Effector memory CD4-positive, alpha-beta T cell (primary cell): ENCODE data around the gene MYDGF.

Experiments
- DNase-seq, 3 donors: peaks; one replicate each; pipeline ENCODE4 v3.0.0-alpha.2; 2020
- H3K27ac ChIP-seq: 2 replicates; pipeline ENCODE4 v1.7.0; 2013; ENCODE audit warnings: mild to moderate bottlenecking, low read length, moderate library complexity; ENCODE audit not compliant: insufficient read depth, poor library complexity, severe bottlenecking
- H3K27me3 ChIP-seq: replicated peaks from 2 replicates; pipeline ENCODE4 v1.7.0; 2013; ENCODE audit warnings: mild to moderate bottlenecking, low read length; ENCODE audit not compliant: insufficient read depth, control insufficient read depth, poor library complexity, severe bottlenecking
- H3K36me3 ChIP-seq: 2 replicates; pipeline ENCODE4 v1.7.0; 2013; ENCODE audit warnings: mild to moderate bottlenecking, low read length, moderate library complexity; ENCODE audit not compliant: control insufficient read depth, insufficient read depth
- H3K4me1 ChIP-seq: 2 replicates; pipeline ENCODE4 v1.7.0; 2013; ENCODE audit warnings: low read length, mild to moderate bottlenecking; ENCODE audit not compliant: control insufficient read depth, insufficient read depth, poor library complexity, severe bottlenecking
- H3K4me3 ChIP-seq: 2 replicates; pipeline ENCODE4 v1.7.0; 2013; ENCODE audit warnings: low read length, low read depth, mild to moderate bottlenecking; ENCODE audit not compliant: insufficient read depth, poor library complexity, severe bottlenecking
- H3K9me3 ChIP-seq: 2 replicates; pipeline ENCODE4 v1.7.0; 2013; ENCODE audit warnings: mild to moderate bottlenecking, low read length, moderate library complexity; ENCODE audit not compliant: control insufficient read depth

MYDGF gene

DNA sequence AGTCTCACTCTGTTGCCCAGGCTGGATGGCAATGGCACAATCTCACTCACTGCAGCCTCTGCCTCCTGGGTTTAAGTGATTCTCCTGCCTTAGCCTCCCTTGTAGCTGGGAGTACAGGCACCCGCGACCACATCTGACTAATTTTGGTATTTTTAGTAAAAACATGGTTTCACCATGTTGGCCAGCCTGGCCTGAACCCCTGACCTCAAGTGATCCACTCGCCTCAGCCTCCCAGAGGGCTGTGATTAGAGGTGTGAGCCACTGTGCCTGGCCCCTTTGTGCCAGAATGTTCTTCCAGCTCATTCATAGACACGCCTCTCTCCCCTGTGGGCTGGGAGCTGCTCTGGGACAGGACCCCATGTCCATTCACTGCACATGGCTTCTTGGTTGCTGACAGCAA, 9.1 kb downstream of the MYDGF start:
- Histone ChIP-seq H3K4me3 (no peak overlapping the region), H3K27me3 (no peaks in the 10 kb centered on the region), H3K27ac (no peak overlapping the region), H3K9me3 (no peaks in the 10 kb centered on the region), H3K36me3 (peaks cover 62% of the 10 kb centered on the region), H3K4me1 (no peaks in the 10 kb centered on the region)
- no peak for DNase-seq

DNA sequence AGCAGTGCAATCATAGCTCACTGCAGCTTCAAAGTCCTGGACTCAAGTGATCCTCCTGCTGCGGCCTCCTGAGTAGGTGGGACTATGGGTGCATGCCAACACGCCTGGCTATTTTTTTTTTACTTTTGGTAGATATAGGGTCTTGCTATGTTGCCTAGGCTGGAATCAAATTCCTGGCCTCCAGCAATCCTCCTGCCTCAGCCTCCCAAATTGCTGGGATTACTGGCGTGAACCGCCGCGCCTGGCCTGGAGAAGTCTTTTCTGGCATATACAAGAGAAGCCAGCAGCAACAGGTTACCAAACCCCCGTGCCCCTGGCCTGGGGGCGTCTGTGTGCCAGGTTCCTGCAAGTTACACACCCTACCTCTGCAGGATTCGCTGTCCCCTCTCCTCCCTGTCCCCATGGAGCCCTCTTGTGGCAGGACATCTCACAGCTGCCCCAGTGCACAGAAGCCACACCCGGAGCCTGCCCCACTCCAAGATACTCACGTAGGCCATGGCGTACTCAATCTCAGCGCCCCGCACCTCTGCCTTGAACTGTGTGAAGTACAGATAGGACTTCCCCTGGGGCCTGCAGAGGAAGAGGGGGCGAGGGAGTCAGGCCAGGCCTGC, 9.9 kb downstream of the MYDGF start:
- no peaks in the 10 kb centered on the region for H3K4me1 ChIP-seq
- no peaks in the 10 kb centered on the region for H3K27me3 ChIP-seq
- no peak for DNase-seq
- H3K4me3 ChIP-seq, result no peak overlapping the region
- H3K36me3 ChIP-seq, result peaks cover 62% of the 10 kb centered on the region
- H3K9me3 ChIP-seq, result no peaks in the 10 kb centered on the region
- H3K27ac ChIP-seq, result no peak overlapping the region

DNA sequence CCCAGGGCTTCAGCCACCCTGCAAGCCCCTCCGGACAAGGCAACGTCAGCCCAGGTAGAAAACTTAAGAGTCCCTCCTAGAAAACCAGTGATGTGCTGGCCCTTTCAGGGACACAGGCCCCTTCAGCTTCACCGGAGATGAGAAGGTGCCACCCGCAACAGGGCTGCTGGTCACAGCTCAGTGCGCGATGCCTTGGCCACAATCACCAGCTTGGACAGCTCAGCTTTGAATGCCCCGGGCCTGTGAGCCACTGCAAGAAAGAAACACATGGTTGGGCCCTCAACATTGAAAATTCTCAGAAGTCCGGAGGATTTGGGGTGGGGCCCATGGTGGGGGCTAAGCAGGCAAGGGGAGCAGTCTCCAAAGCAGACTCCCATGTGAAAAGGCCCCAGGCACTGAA, 12.3 kb downstream of the MYDGF start:
- H3K9me3 ChIP-seq, result no peaks in the 10 kb centered on the region
- H3K27ac ChIP-seq, result no peak overlapping the region
- DNase-seq, result no peak
- peaks cover 47% of the 10 kb centered on the region for H3K36me3 ChIP-seq
- no peaks in the 10 kb centered on the region for H3K4me1 ChIP-seq
- H3K4me3 ChIP-seq, result no peak overlapping the region
- no peaks in the 10 kb centered on the region for H3K27me3 ChIP-seq

DNA sequence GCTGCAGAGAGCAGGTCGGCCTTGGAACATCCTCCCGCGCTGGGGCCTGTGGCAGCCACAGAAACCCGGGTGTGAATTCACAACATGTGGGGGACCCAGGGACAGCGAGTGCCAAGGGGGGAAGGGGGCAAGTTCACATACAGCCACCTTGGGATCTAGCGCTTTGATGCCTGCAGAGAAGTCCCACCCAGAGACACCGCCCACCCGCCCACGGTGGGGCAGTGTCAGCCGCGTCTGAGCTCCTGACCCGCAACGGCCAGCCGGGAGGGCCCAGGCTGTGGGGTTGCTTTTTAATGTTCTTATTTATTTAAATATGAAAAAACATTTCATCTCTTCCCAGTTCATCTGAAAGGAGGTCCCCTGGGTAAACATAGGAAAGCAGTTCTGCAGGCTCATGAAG, 12.9 kb downstream of the MYDGF start:
- Histone ChIP-seq H3K27me3 (no peaks in the 10 kb centered on the region), H3K4me3 (no peak overlapping the region), H3K36me3 (peaks cover 42% of the 10 kb centered on the region), H3K4me1 (no peaks in the 10 kb centered on the region), H3K9me3 (no peaks in the 10 kb centered on the region), H3K27ac (no peak overlapping the region)
- no peak for DNase-seq

DNA sequence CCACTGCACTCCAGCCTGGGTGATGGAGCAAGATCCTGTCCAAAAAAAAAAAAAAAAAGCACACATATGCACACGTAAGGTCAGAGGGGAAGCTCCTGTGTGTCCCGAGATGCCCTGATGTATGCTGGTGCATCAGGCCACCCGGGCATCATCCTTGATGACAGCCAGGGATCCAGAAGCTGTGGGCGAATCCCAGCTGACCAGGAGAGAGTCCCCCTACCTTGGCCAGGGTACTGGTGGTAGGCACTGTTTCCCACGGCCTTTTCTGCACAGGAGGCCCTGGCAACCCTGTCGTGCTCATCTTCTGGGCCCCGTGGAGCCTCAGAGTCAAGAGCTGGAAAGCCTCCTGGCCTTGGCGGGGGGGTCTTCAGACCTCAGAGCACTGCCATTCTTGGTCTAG, 14.0 kb downstream of the MYDGF start:
- Histone ChIP-seq H3K36me3 (peaks cover 39% of the 10 kb centered on the region), H3K27ac (no peak overlapping the region), H3K9me3 (no peaks in the 10 kb centered on the region), H3K27me3 (no peaks in the 10 kb centered on the region), H3K4me3 (no peak overlapping the region), H3K4me1 (no peaks in the 10 kb centered on the region)
- no peak for DNase-seq

DNA sequence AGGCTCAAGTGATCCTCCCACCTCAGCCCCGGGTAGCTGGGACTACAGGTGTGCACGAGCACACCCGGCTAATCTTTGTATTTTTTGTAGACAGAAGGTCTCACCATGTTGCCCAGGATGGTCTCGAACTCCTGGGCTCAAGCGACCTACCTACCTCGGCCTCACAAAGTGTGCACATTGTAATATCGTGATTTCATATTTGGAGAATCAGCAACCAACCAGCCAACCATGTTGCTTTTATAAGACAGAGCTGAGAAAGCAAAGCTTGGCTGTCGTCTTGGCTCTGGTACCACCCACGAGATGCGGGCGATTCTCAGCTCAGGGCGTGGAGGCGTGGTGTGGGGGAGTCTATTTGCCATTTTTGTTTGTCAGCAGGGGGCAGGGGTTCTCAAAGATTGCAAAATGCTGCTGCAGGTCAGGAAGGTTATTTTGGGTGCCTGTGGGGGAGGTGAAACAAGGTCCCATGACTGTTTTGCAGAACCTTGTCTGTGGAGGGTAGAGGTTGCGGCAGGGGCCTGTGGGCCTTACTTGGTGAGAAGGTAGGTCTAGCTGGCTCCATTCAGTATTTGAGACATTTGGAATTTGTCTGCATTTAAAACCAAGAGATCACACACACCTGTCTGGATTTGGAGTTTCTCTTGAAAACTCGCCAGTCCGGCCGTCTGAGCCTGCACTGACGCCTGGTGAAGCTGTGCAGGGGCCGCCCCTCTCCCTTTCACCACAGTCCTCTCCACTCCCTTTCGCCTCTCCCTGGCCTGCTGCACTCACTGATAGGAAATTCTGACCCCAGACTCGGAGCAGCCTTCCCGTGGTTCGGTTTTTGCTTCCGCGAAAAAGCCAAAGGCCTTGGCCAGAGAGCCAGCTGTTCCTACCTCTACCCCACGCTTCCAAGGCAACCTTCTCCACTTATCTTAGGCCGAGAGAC, 15.4 kb downstream of the MYDGF start:
- no peak overlapping the region for H3K27ac ChIP-seq
- no peaks in the 10 kb centered on the region for H3K9me3 ChIP-seq
- H3K4me3 ChIP-seq, result no peak overlapping the region
- no peaks in the 10 kb centered on the region for H3K27me3 ChIP-seq
- DNase-seq, result no peak
- peaks cover 31% of the 10 kb centered on the region for H3K36me3 ChIP-seq
- no peaks in the 10 kb centered on the region for H3K4me1 ChIP-seq

DNA sequence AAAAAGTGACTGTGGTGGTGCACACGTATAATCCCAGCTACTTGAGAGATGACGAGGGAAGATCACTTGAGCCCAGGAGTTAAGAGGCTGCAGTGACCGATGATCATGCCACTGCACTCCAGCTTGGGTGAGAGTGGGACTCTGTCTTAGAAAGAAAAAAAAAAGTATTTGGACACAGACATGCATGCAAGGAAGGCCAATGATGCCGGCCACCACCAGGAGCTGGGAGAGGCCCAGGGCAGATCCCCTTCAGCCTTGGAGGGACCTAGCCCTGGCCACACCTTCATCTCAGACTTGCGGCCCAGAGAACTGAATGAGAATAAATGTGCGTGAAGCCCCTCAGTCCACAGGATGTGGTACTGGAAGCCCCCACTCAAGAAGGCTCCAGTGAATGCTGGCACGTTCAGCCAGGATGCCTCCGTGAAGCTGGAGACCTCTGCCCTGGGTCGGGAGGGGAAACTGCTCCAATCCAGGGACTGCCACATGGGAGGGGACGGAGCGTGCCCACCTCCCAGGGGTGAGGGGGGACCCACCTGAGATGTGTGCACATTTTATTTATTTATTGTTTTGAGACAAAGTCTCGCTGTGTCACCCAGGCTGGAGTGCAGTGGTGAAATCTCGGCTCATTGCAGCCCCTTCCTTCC, 16.2 kb downstream of the MYDGF start:
- Histone ChIP-seq H3K9me3 (no peaks in the 10 kb centered on the region), H3K27ac (no peak overlapping the region), H3K4me3 (no peak overlapping the region), H3K36me3 (peaks cover 27% of the 10 kb centered on the region), H3K27me3 (no peaks in the 10 kb centered on the region), H3K4me1 (no peaks in the 10 kb centered on the region)
- DNase-seq, result no peak

DNA sequence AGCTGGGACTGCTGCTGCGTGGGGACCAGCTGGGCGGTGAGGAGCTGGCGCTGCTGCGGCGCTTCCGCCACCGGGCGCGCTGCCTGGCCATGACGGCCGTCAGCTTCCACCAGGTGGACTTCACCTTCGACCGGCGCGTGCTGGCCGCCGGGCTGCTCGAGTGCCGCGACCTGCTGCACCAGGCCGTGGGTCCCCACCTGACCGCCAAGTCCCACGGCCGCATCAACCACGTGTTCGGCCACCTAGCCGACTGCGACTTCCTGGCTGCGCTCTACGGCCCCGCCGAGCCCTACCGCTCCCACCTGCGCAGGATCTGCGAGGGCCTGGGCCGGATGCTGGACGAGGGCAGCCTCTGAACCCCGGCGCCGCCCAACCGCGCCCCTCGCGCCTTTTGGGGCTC, 18.1 kb downstream of the MYDGF start:
- no peaks in the 10 kb centered on the region for H3K9me3 ChIP-seq
- H3K4me3 ChIP-seq, result no peak overlapping the region
- no peak overlapping the region for H3K27ac ChIP-seq
- no peak for DNase-seq
- H3K27me3 ChIP-seq, result no peaks in the 10 kb centered on the region
- H3K36me3 ChIP-seq, result peaks cover 15% of the 10 kb centered on the region
- H3K4me1 ChIP-seq, result no peaks in the 10 kb centered on the region

DNA sequence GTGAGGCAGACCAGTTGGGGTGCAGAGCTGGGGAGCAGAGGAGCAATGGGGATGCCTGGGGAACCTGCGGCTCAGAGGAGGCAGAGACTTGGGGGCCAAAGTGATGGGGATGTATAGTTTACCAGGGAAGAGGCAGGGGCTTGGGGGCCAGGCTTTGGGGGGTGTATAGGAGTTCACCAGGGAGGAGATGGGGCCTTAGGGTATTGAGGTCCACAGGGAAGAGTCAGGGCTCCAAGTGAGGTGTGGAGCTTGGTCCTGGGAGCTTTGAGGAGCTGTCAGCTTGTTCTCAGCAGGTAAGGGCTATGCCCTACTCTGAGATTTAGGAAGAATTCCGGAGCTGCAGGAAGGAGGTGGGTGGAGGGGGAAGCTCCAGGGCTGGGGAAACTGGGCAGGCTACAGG, 20.0 kb downstream of the MYDGF start:
- Histone ChIP-seq H3K4me1 (no peaks in the 10 kb centered on the region), H3K27me3 (no peaks in the 10 kb centered on the region), H3K36me3 (peaks cover 14% of the 10 kb centered on the region), H3K4me3 (no peak overlapping the region), H3K27ac (no peak overlapping the region), H3K9me3 (no peaks in the 10 kb centered on the region)
- no peak for DNase-seq
